PC-3 (cell line): Measurements from ENCODE around the gene AGO1. TPM values are rescaled to one million over a fixed set of nuclear protein-coding genes. Genes with fewer than 3 reads are reported as not detected.

Experiments used
- ATAC-seq: fragments of 200-7000 bp; cut with Tn5 transposase; 2 replicates; pipeline ENCODE4 v1.9.1; 2020; ENCODE audit warnings: mild to moderate bottlenecking, moderate library complexity
- BruUV-seq: library from RNA; stranded (reverse); fragments of 400-500 nt; replicated peaks from 2 replicates; lab custom pipeline; 2021; lab: Mats Ljungman, UMichigan
- CTCF ChIA-PET: fragments of 300-600 bp; sonication (Branson Sonifier 250); formaldehyde crosslinking; loops from one replicate; lab custom pipeline; 2022; ENCODE audit warnings: antibody characterized with exemption; lab: Charles Lee
- POLR2A ChIA-PET: fragments of 300-600 bp; sonication (Branson Sonifier 250); formaldehyde crosslinking; loops from one replicate; lab custom pipeline; 2022; ENCODE audit warnings: antibody characterized with exemption; ENCODE audit not compliant: unreplicated experiment; lab: Charles Lee
- DNase-seq: peaks from one replicate; pipeline ENCODE4 v3.0.0-alpha.2; 2015
- H2AFZ ChIP-seq: fragments of 300-600 bp; sonication (generic); 2 replicates; pipeline ENCODE4 v1.6.0; 2016; ENCODE audit warnings: antibody characterized with exemption, low read length
- H3F3A ChIP-seq: fragments of 300-600 bp; sonication (generic); one replicate; pipeline ENCODE4 v1.6.0; 2017; ENCODE audit warnings: antibody characterized with exemption, low read length, control low read depth, mild to moderate bottlenecking; ENCODE audit not compliant: unreplicated experiment
- H3K27ac ChIP-seq: fragments of 300-600 bp; sonication (generic); 2 replicates; pipeline ENCODE4 v1.5.1; 2016; ENCODE audit warnings: mild to moderate bottlenecking, low read length
- H3K27me3 ChIP-seq: fragments of 300-600 bp; sonication (generic); 2 replicates; pipeline ENCODE4 v1.6.1; 2016; ENCODE audit warnings: low read length, mixed read lengths
- H3K36me3 ChIP-seq: fragments of 300-600 bp; sonication (generic); 2 replicates; pipeline ENCODE4 v1.6.1; 2016; ENCODE audit warnings: low read depth, mixed run types, low read length, mixed read lengths
- H3K4me1 ChIP-seq: fragments of 300-600 bp; sonication (generic); 2 replicates; pipeline ENCODE4 v1.5.1; 2016; ENCODE audit warnings: low read length; ENCODE audit not compliant: insufficient read depth
- H3K4me2 ChIP-seq: fragments of 300-600 bp; sonication (generic); 2 replicates; pipeline ENCODE4 v1.6.0; 2016; ENCODE audit warnings: low read length
- H3K4me3 ChIP-seq: fragments of 300-600 bp; sonication (generic); 2 replicates; pipeline ENCODE4 v1.5.1; 2016; ENCODE audit warnings: mild to moderate bottlenecking, low read length, mixed read lengths
- H3K79me2 ChIP-seq: fragments of 300-600 bp; sonication (generic); 2 replicates; pipeline ENCODE4 v1.6.1; 2017; ENCODE audit warnings: low read length, mixed read lengths
- H3K9ac ChIP-seq: fragments of 300-600 bp; sonication (generic); 2 replicates; pipeline ENCODE4 v1.6.0; 2016; ENCODE audit warnings: mild to moderate bottlenecking, low read length
- H3K9me2 ChIP-seq: fragments of 300-600 bp; sonication (generic); replicated peaks from 2 replicates; pipeline ENCODE4 v1.6.1; 2016; ENCODE audit warnings: mixed run types, low read length, mixed read lengths
- H3K9me3 ChIP-seq: fragments of 300-600 bp; sonication (generic); 2 replicates; pipeline ENCODE4 v1.6.1; 2016; ENCODE audit warnings: low read length, mixed read lengths
- H4K20me1 ChIP-seq: fragments of 300-600 bp; sonication (generic); 2 replicates; pipeline ENCODE4 v1.6.1; 2016; ENCODE audit warnings: low read length, mixed read lengths
- EZH2 ChIP-seq: fragments of 300-600 bp; sonication (generic); IDR thresholded peaks from one replicate; pipeline ENCODE4 v1.6.1; 2017; ENCODE audit warnings: antibody characterized with exemption, mild to moderate bottlenecking, low read length; ENCODE audit not compliant: unreplicated experiment
- EZH2phosphoT487 ChIP-seq: fragments of 300-600 bp; sonication (generic); IDR thresholded peaks from 2 replicates; pipeline ENCODE4 v1.6.1; 2018; ENCODE audit warnings: mild to moderate bottlenecking, antibody characterized with exemption, low read length, borderline replicate concordance
- intact Hi-C: fragments of 100-400 bp; cut with micrococcal nuclease; formaldehyde crosslinking; loops from 2 replicates; pipeline ENCODE4 v1.9.0; 2023
- total RNA-seq: library from RNA; depleted of rRNA; stranded (reverse); fragments of >200 nt; gene quantifications from 2 replicates; pipeline ENCODE4 v1.2.3, GENCODE V29; 2014
- TF ChIP-seq, protein P1 (sequence below): fragments of 300-600 bp; sonication (generic); conservative IDR thresholded peaks from 2 replicates; pipeline ENCODE4 v1.5.1; 2017; ENCODE audit warnings: antibody characterized with exemption, low read depth, mild to moderate bottlenecking, low read length

AGO1 gene
- total RNA-seq, 1 experiment from 2014 or later = 15.4 TPM

DNA sequence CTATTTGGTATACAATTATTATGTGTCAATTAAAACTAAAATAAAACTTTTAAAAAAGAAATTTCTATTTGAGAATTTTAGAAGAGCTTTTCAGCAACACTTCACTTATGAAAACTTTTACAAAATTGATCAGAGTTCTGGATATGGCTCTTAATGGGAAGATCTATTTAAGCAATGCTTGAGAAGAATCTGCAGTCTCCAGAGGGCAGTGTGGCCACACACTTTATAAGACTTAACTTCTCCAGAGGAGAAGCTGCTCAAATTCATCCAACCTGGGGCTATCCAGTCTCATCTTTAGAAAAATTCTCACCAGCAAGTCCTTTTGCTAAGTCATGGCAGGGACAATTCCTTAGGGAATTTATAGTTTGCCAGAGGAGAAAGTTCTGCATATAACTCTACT, 25.2 kb upstream of the AGO1 start:
- Histone ChIP-seq H4K20me1 (no peaks in the 10 kb centered on the region), H3K27me3 (no peaks in the 10 kb centered on the region), H3K4me3 (no peak overlapping the region), H2AFZ (no peak overlapping the region), H3K9ac (no peak overlapping the region), H3K27ac (no peak overlapping the region), H3K79me2 (no peaks in the 10 kb centered on the region), H3F3A (no peaks in the 10 kb centered on the region), H3K9me2 (no peaks in the 10 kb centered on the region), H3K36me3 (no peaks in the 10 kb centered on the region), H3K4me1 (no peaks in the 10 kb centered on the region), H3K9me3 (no peaks in the 10 kb centered on the region), H3K4me2 (no peak overlapping the region)
- POLR2A ChIA-PET = no interaction called here
- TF ChIP-seq, protein P1, sequence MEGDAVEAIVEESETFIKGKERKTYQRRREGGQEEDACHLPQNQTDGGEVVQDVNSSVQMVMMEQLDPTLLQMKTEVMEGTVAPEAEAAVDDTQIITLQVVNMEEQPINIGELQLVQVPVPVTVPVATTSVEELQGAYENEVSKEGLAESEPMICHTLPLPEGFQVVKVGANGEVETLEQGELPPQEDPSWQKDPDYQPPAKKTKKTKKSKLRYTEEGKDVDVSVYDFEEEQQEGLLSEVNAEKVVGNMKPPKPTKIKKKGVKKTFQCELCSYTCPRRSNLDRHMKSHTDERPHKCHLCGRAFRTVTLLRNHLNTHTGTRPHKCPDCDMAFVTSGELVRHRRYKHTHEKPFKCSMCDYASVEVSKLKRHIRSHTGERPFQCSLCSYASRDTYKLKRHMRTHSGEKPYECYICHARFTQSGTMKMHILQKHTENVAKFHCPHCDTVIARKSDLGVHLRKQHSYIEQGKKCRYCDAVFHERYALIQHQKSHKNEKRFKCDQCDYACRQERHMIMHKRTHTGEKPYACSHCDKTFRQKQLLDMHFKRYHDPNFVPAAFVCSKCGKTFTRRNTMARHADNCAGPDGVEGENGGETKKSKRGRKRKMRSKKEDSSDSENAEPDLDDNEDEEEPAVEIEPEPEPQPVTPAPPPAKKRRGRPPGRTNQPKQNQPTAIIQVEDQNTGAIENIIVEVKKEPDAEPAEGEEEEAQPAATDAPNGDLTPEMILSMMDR = peak; percentile 58
- no peak for TF ChIP-seq EZH2phosphoT487
- no peak for TF ChIP-seq EZH2
- DNase-seq (peak; percentile 45), ATAC-seq (peak; percentile 55)
- BruUV-seq = no TSS peak
- intact Hi-C loops = loop anchor here (5.0 kb wide), 1 partner anchor 229 kb away; the partner anchor contains the start of gene ADPRS
- CTCF ChIA-PET = interaction anchor here (0.6 kb wide), 1 partner anchor 55 kb away, joined by 3 read pairs; no protein-coding TSS in a partner anchor

DNA sequence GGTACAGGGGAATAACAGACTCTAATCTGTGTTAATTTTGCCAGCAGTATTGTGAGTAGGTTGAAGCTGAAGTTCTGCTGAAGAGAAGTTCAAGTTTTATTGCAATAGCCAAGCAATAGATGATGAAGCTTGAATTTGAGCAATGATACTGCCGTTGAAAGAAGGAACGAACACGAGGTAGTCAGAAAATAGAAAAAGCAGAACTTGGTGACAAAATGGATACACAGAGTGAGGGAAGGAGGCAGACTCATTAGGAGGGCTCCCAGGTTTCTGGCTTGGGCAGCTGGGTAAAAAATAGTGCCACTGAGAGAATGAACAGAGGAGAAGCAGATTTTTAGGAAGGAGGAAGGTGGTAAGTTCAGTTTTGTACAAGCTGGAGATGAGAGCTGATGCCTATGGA, 22.3 kb upstream of the AGO1 start:
- no peaks in the 10 kb centered on the region for H3K9me3 ChIP-seq
- ChIA-PET POLR2A (no interaction called here), CTCF (no interaction called here)
- H2AFZ ChIP-seq = no peak overlapping the region
- no peaks in the 10 kb centered on the region for H3K27me3 ChIP-seq
- H3K9me2 ChIP-seq = no peaks in the 10 kb centered on the region
- no peak overlapping the region for H3K9ac ChIP-seq
- no peak overlapping the region for H3K4me2 ChIP-seq
- no peaks in the 10 kb centered on the region for H4K20me1 ChIP-seq
- DNase-seq = no peak
- no peaks in the 10 kb centered on the region for H3K4me1 ChIP-seq
- intact Hi-C loops = no loop called here
- no peak for ATAC-seq
- TF ChIP-seq EZH2 = no peak
- TF ChIP-seq, protein P1 = no peak
- TF ChIP-seq EZH2phosphoT487 = no peak
- no peaks in the 10 kb centered on the region for H3K79me2 ChIP-seq
- H3F3A ChIP-seq = no peaks in the 10 kb centered on the region
- BruUV-seq = no TSS peak
- no peak overlapping the region for H3K4me3 ChIP-seq
- H3K27ac ChIP-seq = no peak overlapping the region
- H3K36me3 ChIP-seq = no peaks in the 10 kb centered on the region

- no peak for DNase-seq
- H3K4me1 ChIP-seq = no peaks in the 10 kb centered on the region
- no TSS peak for BruUV-seq
- no peaks in the 10 kb centered on the region for H4K20me1 ChIP-seq
- intact Hi-C loops = no loop called here
- no peak overlapping the region for H3K4me2 ChIP-seq
- H3K9me3 ChIP-seq = no peaks in the 10 kb centered on the region
- ATAC-seq = no peak
- H2AFZ ChIP-seq = no peak overlapping the region
- no peaks in the 10 kb centered on the region for H3F3A ChIP-seq
- no peak overlapping the region for H3K4me3 ChIP-seq
- H3K36me3 ChIP-seq = no peaks in the 10 kb centered on the region
- CTCF ChIA-PET = no interaction called here
- H3K27ac ChIP-seq = no peak overlapping the region
- no peaks in the 10 kb centered on the region for H3K9me2 ChIP-seq
- no peaks in the 10 kb centered on the region for H3K79me2 ChIP-seq
- no peak overlapping the region for H3K9ac ChIP-seq
- TF ChIP-seq EZH2phosphoT487 (no peak), EZH2 (no peak)
- TF ChIP-seq, protein P1 = no peak
- H3K27me3 ChIP-seq = no peaks in the 10 kb centered on the region
- POLR2A ChIA-PET = no interaction called here
Observed at GRCh38 chr1:35863136-35863535, 19.9 kb upstream of the AGO1 start.
